WTC11 (cell line): ENCODE measurements around the gene IL1RAPL1.

Experiments used
- GABPB1 ChIP-seq: sonication (generic); formaldehyde crosslinking; IDR thresholded peaks from 2 replicates; pipeline ENCODE4 v1.8.1; 2023; ENCODE audit warnings: mild to moderate bottlenecking, missing genetic modification reagents
- JUN ChIP-seq: sonication (generic); formaldehyde crosslinking; IDR thresholded peaks from 2 replicates; pipeline ENCODE4 v1.8.0; 2023; ENCODE audit warnings: mild to moderate bottlenecking, missing genetic modification reagents
- PREB ChIP-seq: sonication (generic); formaldehyde crosslinking; IDR thresholded peaks from 2 replicates; pipeline ENCODE4 v1.8.1; 2022; ENCODE audit warnings: mild to moderate bottlenecking, missing genetic modification reagents, moderate library complexity, borderline replicate concordance
- SP1 ChIP-seq: sonication (generic); formaldehyde crosslinking; conservative IDR thresholded peaks from 2 replicates; pipeline ENCODE4 v1.8.1; 2022; ENCODE audit warnings: missing genetic modification reagents
- TEAD4 ChIP-seq: sonication (generic); formaldehyde crosslinking; IDR thresholded peaks from 2 replicates; pipeline ENCODE4 v1.8.0; 2022; ENCODE audit warnings: mild to moderate bottlenecking, missing genetic modification reagents
- TP53 ChIP-seq: sonication (generic); formaldehyde crosslinking; IDR thresholded peaks from 2 replicates; pipeline ENCODE4 v1.8.1; 2023; ENCODE audit warnings: mild to moderate bottlenecking, missing genetic modification reagents
- USF2 ChIP-seq: sonication (generic); formaldehyde crosslinking; IDR thresholded peaks from 2 replicates; pipeline ENCODE4 v1.8.1; 2023; ENCODE audit warnings: mild to moderate bottlenecking, missing genetic modification reagents, moderate library complexity
- ZBTB21 ChIP-seq: sonication (generic); formaldehyde crosslinking; IDR thresholded peaks from 2 replicates; pipeline ENCODE4 v1.8.1; 2023; ENCODE audit warnings: mild to moderate bottlenecking, missing genetic modification reagents, borderline replicate concordance
- ZNF138 ChIP-seq: sonication (generic); formaldehyde crosslinking; conservative IDR thresholded peaks from 2 replicates; pipeline ENCODE4 v1.8.1; 2022; ENCODE audit warnings: mild to moderate bottlenecking, moderate library complexity, missing genetic modification reagents
- TF ChIP-seq, protein P1 (sequence below): fragments of 200-600 bp; IDR thresholded peaks from 2 replicates; pipeline ENCODE4 v1.8.0; 2022; ENCODE audit warnings: antibody characterized with exemption
- TF ChIP-seq, protein P2 (sequence below): sonication (generic); formaldehyde crosslinking; IDR thresholded peaks from 2 replicates; pipeline ENCODE4 v1.8.0; 2022; ENCODE audit warnings: mild to moderate bottlenecking, missing genetic modification reagents
- TF ChIP-seq, protein P3 (sequence below): sonication (generic); formaldehyde crosslinking; IDR thresholded peaks from 2 replicates; pipeline ENCODE4 v1.8.0; 2022; ENCODE audit warnings: mild to moderate bottlenecking, missing genetic modification reagents

DNA sequence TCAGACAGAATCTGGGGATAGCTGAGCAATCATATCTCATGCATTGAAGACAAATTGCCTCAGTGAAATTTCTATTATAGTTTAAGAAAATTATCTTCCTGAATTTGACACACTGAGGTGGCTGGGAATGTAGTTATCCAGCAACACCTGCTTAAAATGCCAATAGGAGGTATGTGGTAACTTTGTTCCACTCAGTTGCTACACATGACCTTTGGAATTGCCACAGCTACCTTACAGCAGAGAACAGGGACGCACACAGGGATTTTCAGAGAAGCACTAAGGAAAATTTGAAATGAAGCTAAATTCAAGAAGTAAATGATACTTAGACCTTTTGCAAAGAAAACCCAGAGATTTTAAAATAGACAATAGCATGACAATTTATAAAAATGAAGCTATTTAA is 264.6 kb downstream of the IL1RAPL1 start:
- no peak for TF ChIP-seq TP53 (CRISPR knock-in tag)
- no peak for TF ChIP-seq GABPB1
- TF ChIP-seq, protein P1, sequence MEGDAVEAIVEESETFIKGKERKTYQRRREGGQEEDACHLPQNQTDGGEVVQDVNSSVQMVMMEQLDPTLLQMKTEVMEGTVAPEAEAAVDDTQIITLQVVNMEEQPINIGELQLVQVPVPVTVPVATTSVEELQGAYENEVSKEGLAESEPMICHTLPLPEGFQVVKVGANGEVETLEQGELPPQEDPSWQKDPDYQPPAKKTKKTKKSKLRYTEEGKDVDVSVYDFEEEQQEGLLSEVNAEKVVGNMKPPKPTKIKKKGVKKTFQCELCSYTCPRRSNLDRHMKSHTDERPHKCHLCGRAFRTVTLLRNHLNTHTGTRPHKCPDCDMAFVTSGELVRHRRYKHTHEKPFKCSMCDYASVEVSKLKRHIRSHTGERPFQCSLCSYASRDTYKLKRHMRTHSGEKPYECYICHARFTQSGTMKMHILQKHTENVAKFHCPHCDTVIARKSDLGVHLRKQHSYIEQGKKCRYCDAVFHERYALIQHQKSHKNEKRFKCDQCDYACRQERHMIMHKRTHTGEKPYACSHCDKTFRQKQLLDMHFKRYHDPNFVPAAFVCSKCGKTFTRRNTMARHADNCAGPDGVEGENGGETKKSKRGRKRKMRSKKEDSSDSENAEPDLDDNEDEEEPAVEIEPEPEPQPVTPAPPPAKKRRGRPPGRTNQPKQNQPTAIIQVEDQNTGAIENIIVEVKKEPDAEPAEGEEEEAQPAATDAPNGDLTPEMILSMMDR, result no peak
- TF ChIP-seq USF2, result no peak
- no peak for TF ChIP-seq SP1 (CRISPR knock-in tag)
- TF ChIP-seq, protein P2, sequence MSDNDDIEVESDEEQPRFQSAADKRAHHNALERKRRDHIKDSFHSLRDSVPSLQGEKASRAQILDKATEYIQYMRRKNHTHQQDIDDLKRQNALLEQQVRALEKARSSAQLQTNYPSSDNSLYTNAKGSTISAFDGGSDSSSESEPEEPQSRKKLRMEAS, result no peak
- TF ChIP-seq ZBTB21 (CRISPR knock-in tag), result no peak
- TF ChIP-seq ZNF138 (CRISPR knock-in tag), result no peak
- TF ChIP-seq JUN (CRISPR knock-in tag), result no peak
- TF ChIP-seq, protein P3, sequence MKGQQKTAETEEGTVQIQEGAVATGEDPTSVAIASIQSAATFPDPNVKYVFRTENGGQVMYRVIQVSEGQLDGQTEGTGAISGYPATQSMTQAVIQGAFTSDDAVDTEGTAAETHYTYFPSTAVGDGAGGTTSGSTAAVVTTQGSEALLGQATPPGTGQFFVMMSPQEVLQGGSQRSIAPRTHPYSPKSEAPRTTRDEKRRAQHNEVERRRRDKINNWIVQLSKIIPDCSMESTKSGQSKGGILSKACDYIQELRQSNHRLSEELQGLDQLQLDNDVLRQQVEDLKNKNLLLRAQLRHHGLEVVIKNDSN, result no peak
- no peak for TF ChIP-seq PREB (CRISPR knock-in tag)
- no peak for TF ChIP-seq TEAD4 (CRISPR knock-in tag)
